Left ventricle myocardium inferior (tissue), 1 donor: ENCODE measurements around the gene HSPB1. TPM values are rescaled to one million over a fixed set of nuclear protein-coding genes. Genes with fewer than 3 reads are reported as not detected.

Experiments
- DNase-seq: peaks from one replicate; pipeline ENCODE4 v3.0.0-alpha.2; 2020
- H3K27ac ChIP-seq: fragments of 200-600 bp; replicated peaks from 2 replicates; pipeline ENCODE4 v1.8.0; 2021
- H3K27me3 ChIP-seq: fragments of 200-600 bp; 2 replicates; pipeline ENCODE4 v1.8.0; 2021; ENCODE audit warnings: low read depth
- H3K36me3 ChIP-seq: fragments of 200-600 bp; 2 replicates; pipeline ENCODE4 v1.8.0; 2021
- H3K4me1 ChIP-seq: fragments of 200-600 bp; 2 replicates; pipeline ENCODE4 v1.8.0; 2021
- H3K4me3 ChIP-seq: fragments of 200-600 bp; 2 replicates; pipeline ENCODE4 v1.8.0; 2021; ENCODE audit warnings: mild to moderate bottlenecking, moderate library complexity
- H3K9me3 ChIP-seq: fragments of 200-600 bp; replicated peaks from 2 replicates; pipeline ENCODE4 v1.8.0; 2021
- intact Hi-C: fragments of 100-400 bp; cut with micrococcal nuclease; formaldehyde crosslinking; loops from one replicate; pipeline ENCODE4 v1.11.0; 2022
- long read RNA-seq: library from polyadenylated mRNA; unstranded; transcript quantifications from one replicate; pipeline ENCODE4 v2.0.0, GENCODE V29; 2021
- total RNA-seq: library from RNA; stranded (reverse); fragmentation: NEBNext Ultra II Directional; extraction: Animal tissue kit (Norgen Biotek cat#: 25700); gene quantifications from one replicate; pipeline ENCODE4 v1.2.1, GENCODE V29; 2021
- TF ChIP-seq, protein P1 (sequence below): fragments of 200-600 bp; IDR thresholded peaks from 2 replicates; pipeline ENCODE4 v1.8.0; 2021; ENCODE audit warnings: antibody characterized with exemption, mild to moderate bottlenecking, borderline replicate concordance
- donor health status: DM: no; HTN: yes; CAD: no; lungs with severe emphysema.

The HSPB1 gene
- total RNA-seq: 2,037 TPM
- long read RNA-seq, transcript HSPB1-203 (2 exons, 1,455 nt): minor isoform, 664 of 1,927 reads
- long read RNA-seq, transcript HSPB1-201 (3 exons, 909 nt): major isoform, 1,222 of 1,927 reads
- long read RNA-seq, partial matches to known transcripts: 37 of 1,927 reads
- long read RNA-seq, other reads (novel, unspliced or antisense): 4 of 1,927 reads

DNA sequence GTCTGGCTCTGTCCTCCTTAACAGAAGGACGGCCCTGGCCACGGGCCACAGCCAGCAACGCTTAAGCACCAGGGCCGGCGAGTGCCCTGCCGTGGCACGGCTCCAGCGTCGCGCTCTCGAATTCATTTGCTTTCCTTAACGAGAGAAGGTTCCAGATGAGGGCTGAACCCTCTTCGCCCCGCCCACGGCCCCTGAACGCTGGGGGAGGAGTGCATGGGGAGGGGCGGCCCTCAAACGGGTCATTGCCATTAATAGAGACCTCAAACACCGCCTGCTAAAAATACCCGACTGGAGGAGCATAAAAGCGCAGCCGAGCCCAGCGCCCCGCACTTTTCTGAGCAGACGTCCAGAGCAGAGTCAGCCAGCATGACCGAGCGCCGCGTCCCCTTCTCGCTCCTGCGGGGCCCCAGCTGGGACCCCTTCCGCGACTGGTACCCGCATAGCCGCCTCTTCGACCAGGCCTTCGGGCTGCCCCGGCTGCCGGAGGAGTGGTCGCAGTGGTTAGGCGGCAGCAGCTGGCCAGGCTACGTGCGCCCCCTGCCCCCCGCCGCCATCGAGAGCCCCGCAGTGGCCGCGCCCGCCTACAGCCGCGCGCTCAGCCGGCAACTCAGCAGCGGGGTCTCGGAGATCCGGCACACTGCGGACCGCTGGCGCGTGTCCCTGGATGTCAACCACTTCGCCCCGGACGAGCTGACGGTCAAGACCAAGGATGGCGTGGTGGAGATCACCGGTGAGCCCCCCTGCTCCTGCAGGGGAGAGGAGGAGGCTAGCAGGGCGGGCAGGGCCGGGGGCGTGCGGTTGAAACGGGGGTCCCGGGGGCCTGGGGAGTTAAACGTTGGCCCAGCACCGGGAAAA is at the start of gene HSPB1:
HSPB1 (plus strand) TSS at position 327 of the 855 bp plus-strand sequence; CDS start at position 367, 40 bp downstream.
- Histone ChIP-seq H3K4me3 (peak within 1 kb of the TSS; percentile 98), H3K36me3 (peaks cover 12% of the 10 kb centered on the region), H3K27ac (peak within 1 kb of the TSS; percentile 99), H3K4me1 (peaks cover 58% of the 10 kb centered on the region), H3K27me3 (no peaks in the 10 kb centered on the region), H3K9me3 (no peaks in the 10 kb centered on the region)
- DNase-seq: peak; percentile 96
- TF ChIP-seq, protein P1, sequence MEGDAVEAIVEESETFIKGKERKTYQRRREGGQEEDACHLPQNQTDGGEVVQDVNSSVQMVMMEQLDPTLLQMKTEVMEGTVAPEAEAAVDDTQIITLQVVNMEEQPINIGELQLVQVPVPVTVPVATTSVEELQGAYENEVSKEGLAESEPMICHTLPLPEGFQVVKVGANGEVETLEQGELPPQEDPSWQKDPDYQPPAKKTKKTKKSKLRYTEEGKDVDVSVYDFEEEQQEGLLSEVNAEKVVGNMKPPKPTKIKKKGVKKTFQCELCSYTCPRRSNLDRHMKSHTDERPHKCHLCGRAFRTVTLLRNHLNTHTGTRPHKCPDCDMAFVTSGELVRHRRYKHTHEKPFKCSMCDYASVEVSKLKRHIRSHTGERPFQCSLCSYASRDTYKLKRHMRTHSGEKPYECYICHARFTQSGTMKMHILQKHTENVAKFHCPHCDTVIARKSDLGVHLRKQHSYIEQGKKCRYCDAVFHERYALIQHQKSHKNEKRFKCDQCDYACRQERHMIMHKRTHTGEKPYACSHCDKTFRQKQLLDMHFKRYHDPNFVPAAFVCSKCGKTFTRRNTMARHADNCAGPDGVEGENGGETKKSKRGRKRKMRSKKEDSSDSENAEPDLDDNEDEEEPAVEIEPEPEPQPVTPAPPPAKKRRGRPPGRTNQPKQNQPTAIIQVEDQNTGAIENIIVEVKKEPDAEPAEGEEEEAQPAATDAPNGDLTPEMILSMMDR: no peak
- intact Hi-C loops: no loop called here

DNA sequence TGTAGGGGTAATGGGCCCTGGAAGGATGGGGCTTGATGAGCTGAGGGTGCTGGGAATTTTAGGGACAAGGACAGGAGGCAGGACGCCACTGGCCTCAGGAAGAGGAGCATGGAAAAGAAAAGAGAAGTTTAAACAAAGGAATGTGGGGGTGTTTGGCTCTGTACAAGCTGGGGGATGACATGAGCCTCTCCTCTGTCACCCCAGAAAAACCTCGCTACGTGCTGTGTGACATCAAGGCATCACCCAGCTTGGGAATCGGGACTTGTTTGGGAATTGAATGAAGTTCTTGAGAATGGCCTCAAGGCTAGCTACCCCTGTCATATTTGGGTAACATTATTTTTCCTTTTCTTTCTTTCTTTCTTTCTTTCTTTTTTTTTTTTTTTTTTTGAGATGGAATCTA is 47.7 kb upstream of the HSPB1 start:
- Histone ChIP-seq H3K4me3 (no peak overlapping the region), H3K27me3 (peaks cover 71% of the 10 kb centered on the region), H3K9me3 (no peaks in the 10 kb centered on the region), H3K27ac (no peak overlapping the region), H3K4me1 (peaks cover 2% of the 10 kb centered on the region), H3K36me3 (no peaks in the 10 kb centered on the region)
- intact Hi-C loops: no loop called here
- no peak for DNase-seq
- TF ChIP-seq, protein P1: no peak

DNA sequence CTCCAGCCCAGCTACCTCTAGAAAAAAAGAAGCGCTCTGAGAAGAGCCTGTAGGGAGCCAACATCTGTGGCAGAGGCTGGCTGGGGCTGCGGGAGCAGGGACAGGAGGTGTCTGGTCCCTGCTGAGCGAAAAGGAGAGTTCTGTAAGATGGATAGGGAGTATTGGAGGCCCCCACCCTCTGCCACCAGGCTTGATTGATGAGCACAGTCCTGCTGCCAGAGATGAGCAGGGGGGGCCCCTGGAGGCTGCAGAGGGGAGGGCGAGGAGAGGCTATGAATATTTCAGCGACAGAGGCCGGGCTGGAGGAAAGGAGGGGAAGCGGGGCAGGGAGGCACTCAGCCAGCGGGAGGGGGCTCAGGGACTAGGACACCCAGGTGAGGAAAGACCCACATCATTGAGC is 44.5 kb upstream of the HSPB1 start:
- TF ChIP-seq, protein P1: no peak
- Histone ChIP-seq H3K4me1 (peaks cover 6% of the 10 kb centered on the region), H3K36me3 (no peaks in the 10 kb centered on the region), H3K27ac (no peak overlapping the region), H3K4me3 (no peak overlapping the region), H3K9me3 (no peaks in the 10 kb centered on the region), H3K27me3 (peaks cover 84% of the 10 kb centered on the region)
- no peak for DNase-seq
- intact Hi-C loops: no loop called here

- Histone ChIP-seq H3K4me1 (peaks cover 6% of the 10 kb centered on the region), H3K4me3 (peak overlapping the region; percentile 58), H3K36me3 (no peaks in the 10 kb centered on the region), H3K27me3 (peaks cover 89% of the 10 kb centered on the region), H3K27ac (no peak overlapping the region), H3K9me3 (no peaks in the 10 kb centered on the region)
- intact Hi-C loops: no loop called here
- no peak for DNase-seq
- TF ChIP-seq, protein P1: no peak
These were observed 43.1 kb upstream of the HSPB1 start for GRCh38 chr7:76259124-76260093.

DNA sequence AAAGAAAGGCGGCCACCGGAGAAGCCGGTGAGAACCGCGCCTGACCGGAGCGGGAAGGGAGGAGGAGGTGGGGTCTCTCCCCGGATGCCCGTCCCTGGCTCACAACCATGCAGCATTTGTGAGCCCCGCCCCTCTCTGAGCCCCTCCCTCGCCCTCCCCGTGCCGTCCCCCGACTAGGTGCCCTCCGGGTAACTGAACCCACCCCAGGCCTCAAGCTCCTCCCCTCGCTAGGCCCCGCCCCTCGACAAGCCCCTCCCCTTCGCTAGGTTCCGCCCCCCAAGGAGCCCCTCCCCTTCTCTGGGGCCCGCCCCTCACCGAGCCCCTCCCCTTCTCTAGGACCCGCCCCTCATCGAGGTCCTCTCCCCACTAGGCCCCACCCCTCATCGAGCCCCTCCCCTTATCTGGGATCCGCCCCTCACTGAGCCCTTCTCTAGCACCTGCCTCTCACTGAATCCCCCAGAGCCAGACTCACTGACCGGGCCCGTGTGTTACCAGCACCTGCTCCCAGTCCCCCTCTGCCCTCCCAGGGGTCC is 42.2 kb upstream of the HSPB1 start:
- TF ChIP-seq, protein P1: no peak
- intact Hi-C loops: no loop called here

More for the DNA sequence above, 42.2 kb upstream of the HSPB1 start:
- Histone ChIP-seq H3K36me3 (no peaks in the 10 kb centered on the region), H3K9me3 (no peaks in the 10 kb centered on the region), H3K4me3 (peak overlapping the region; percentile 58), H3K27me3 (peaks cover 93% of the 10 kb centered on the region), H3K27ac (no peak overlapping the region), H3K4me1 (peaks cover 6% of the 10 kb centered on the region)
- DNase-seq: no peak
